Measurements from ENCODE around the gene ANKRD55.

- TF ChIP-seq, protein P1, sequence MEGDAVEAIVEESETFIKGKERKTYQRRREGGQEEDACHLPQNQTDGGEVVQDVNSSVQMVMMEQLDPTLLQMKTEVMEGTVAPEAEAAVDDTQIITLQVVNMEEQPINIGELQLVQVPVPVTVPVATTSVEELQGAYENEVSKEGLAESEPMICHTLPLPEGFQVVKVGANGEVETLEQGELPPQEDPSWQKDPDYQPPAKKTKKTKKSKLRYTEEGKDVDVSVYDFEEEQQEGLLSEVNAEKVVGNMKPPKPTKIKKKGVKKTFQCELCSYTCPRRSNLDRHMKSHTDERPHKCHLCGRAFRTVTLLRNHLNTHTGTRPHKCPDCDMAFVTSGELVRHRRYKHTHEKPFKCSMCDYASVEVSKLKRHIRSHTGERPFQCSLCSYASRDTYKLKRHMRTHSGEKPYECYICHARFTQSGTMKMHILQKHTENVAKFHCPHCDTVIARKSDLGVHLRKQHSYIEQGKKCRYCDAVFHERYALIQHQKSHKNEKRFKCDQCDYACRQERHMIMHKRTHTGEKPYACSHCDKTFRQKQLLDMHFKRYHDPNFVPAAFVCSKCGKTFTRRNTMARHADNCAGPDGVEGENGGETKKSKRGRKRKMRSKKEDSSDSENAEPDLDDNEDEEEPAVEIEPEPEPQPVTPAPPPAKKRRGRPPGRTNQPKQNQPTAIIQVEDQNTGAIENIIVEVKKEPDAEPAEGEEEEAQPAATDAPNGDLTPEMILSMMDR (IDR thresholded peaks at IDR 0.05; ENCODE audit: extremely low read depth in 1 of 2, insufficient read depth in 1 of 2, low read depth in 1 of 2, low read length in 2 of 2), result no peak
- TF ChIP-seq MYC (IDR thresholded peaks at IDR 0.05; ENCODE audit: low read depth, low read length) (no peak), JUN (IDR thresholded peaks at IDR 0.05; ENCODE audit: borderline replicate concordance, insufficient read depth, insufficient read length, low read depth) (no peak), EZH2 (IDR thresholded peaks at IDR 0.05; ENCODE audit: borderline replicate concordance, low read depth, low read length, severe bottlenecking) (no peak), POLR2A (IDR thresholded peaks at IDR 0.05; ENCODE audit: low read depth, low read length) (no peak)
Observed at GRCh38 chr5:56279291-56279690, 46.2 kb upstream of the ANKRD55 start.

All from endothelial cell of umbilical vein (primary cell).